ENCODE results near the gene ST3GAL6. TPM values are rescaled to one million over a fixed set of nuclear protein-coding genes. Genes with fewer than 3 reads are reported as not detected.

The ST3GAL6 gene
- total and polyA plus RNA-seq, 8 donors: 10.9 to 30.8 (median 18.8) TPM

DNA sequence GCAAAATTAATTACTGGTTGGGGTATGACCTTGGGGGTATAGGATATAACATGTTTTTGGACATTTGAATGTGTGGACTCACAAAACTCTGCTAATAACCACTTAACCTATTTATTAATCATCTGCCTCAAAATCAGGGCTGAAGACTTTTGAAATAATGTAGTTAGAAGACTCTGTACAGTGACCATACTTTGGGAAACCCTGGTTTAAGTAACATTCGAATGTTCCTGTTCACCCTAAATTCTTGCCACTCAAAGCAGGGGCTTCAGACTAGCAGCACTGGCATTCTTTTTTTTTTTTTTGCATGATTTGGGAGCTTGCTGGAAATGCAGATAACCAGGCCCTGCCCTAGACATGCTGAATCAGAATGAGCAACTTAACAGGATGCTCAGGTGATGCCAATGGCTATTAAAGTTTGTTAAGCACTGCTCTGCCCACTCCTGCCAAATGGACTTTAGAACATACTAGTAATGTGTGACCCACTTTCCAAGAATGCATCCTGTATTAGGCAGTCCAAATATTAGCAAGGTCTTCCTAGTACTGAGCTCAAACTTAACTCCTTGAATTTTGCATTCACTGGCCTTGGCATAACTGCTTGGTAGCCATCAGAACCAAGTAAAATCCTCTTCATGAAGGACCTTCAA is 12.7 kb upstream of the ST3GAL6 start:
- H3K9me3 ChIP-seq: no peaks in the 10 kb centered on the region
- no peak for ATAC-seq
- intact Hi-C loops (cut with DNase I): no loop called here
- H3K4me3 ChIP-seq: no peak overlapping the region
- H3K27me3 ChIP-seq: no peaks in the 10 kb centered on the region
- DNase-seq: no peak
- TF ChIP-seq, protein P1, sequence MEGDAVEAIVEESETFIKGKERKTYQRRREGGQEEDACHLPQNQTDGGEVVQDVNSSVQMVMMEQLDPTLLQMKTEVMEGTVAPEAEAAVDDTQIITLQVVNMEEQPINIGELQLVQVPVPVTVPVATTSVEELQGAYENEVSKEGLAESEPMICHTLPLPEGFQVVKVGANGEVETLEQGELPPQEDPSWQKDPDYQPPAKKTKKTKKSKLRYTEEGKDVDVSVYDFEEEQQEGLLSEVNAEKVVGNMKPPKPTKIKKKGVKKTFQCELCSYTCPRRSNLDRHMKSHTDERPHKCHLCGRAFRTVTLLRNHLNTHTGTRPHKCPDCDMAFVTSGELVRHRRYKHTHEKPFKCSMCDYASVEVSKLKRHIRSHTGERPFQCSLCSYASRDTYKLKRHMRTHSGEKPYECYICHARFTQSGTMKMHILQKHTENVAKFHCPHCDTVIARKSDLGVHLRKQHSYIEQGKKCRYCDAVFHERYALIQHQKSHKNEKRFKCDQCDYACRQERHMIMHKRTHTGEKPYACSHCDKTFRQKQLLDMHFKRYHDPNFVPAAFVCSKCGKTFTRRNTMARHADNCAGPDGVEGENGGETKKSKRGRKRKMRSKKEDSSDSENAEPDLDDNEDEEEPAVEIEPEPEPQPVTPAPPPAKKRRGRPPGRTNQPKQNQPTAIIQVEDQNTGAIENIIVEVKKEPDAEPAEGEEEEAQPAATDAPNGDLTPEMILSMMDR (IDR thresholded peaks at IDR 0.05): no peak
- no peak overlapping the region for H3K27ac ChIP-seq
- H3K4me1 ChIP-seq: no peaks in the 10 kb centered on the region
- no peaks in the 10 kb centered on the region for H3K36me3 ChIP-seq

DNA sequence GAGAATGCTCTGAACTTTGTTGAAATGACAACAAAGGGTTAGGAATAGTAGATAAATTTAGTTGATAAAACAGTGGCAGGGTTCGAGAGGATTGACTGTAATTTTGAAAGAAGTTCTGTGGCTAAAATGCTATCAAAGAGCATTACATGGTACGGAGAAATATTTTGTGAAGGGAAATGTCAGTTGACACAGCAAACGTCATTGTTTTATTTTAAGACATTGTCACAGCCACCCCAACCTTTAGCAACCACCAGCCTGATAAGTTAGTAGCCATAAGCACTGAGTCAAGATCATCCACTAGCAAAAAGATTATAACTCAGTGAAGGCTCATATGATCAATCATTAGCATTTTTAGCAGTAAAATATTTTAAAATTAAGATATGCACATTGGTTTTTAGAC is 8.7 kb upstream of the ST3GAL6 start:
- no peak for DNase-seq
- Histone ChIP-seq H3K36me3 (no peaks in the 10 kb centered on the region), H3K9me3 (no peaks in the 10 kb centered on the region), H3K27me3 (no peaks in the 10 kb centered on the region), H3K4me3 (no peak overlapping the region), H3K27ac (no peak overlapping the region), H3K4me1 (no peaks in the 10 kb centered on the region)
- TF ChIP-seq, protein P1 (IDR thresholded peaks at IDR 0.05): no peak
- intact Hi-C loops (cut with DNase I): no loop called here
- no peak for ATAC-seq

DNA sequence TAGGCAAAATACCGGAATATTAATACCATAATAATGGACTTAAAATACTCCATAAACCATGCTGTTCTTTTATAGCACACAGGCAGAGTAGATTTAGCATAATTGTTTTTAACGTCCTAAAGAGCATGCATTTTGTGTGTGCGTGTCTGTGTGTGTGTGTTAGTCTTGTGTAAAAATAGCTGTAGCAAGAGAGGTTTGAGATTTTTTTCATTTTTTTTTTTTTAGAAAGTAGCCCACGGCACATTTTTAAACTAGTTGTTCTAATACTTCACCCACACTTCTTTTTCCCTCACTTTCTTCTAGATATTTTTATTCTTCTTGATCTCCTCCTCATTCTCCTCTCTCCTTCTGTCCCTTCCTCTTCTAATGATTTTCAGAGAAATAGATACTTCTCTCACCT is 7.5 kb upstream of the ST3GAL6 start:
- TF ChIP-seq, protein P1 (IDR thresholded peaks at IDR 0.05): no peak
- Histone ChIP-seq H3K9me3 (no peaks in the 10 kb centered on the region), H3K27me3 (no peaks in the 10 kb centered on the region), H3K4me1 (peaks cover 0 to 5% of the 10 kb centered on the region in 2 donors), H3K4me3 (no peak overlapping the region), H3K36me3 (no peaks in the 10 kb centered on the region), H3K27ac (no peak overlapping the region)
- DNase-seq (no peak), ATAC-seq (no peak)
- intact Hi-C loops (cut with DNase I): no loop called here

DNA sequence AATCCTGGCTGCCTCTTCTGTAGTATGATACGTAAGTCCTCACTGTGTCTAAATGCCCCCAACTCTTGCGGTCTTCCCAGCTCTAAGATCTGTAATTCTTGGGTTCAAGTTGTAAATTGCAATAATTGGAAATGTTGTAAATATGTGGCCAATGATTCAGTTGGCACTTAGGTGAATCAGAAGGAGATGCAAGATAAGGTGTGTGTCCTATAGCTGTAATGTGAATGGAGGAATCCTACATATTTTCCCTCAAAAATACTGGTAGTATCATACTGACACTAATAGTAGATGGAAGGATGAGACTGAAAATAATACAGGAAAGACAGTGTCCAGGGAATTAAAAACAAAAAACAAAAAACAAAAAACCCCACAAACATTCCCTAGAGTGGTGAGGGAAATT is 3.5 kb upstream of the ST3GAL6 start:
- intact Hi-C loops (cut with DNase I): no loop called here
- Histone ChIP-seq H3K4me1 (peaks cover 7 to 35% of the 10 kb centered on the region in 2 donors), H3K36me3 (no peaks in the 10 kb centered on the region), H3K27me3 (no peaks in the 10 kb centered on the region), H3K9me3 (no peaks in the 10 kb centered on the region), H3K27ac (no peak overlapping the region), H3K4me3 (no peak overlapping the region)
- ATAC-seq (no peak), DNase-seq (no peak)
- TF ChIP-seq, protein P1 (IDR thresholded peaks at IDR 0.05): no peak

DNA sequence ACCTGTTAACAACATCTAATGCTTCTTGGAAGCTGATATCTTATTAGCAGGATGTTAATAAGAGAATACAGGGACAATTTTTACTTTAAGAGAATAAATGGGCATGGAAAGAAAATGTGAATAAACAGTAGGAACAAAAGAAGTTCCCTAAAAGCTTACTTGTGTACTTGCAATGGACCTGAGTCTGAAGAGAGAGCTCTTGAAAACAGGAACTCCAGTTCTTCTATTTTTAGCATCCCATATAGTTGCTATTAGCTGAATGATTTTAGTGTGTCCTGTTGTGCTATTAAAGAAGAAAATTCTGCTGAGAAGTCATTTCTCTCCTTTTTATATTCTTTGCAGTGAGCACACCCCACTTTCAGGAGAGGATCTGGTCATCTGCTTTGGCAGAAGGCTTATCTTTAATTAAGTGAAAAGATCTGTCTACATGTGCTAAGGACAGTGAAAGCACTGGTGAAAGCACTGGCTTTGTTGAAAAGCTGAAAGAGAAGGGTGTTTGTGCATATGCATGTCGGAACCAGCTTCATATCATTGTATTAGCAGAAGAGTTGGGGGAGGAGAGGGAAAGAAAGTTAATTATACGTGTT is 1.4 kb upstream of the ST3GAL6 start:
- Histone ChIP-seq H3K4me1 (peaks cover 7 to 55% of the 10 kb centered on the region in 2 donors), H3K4me3 (no peak overlapping the region), H3K27me3 (no peaks in the 10 kb centered on the region), H3K36me3 (no peaks in the 10 kb centered on the region), H3K27ac (peak overlapping the region; percentile 1 to 88), H3K9me3 (no peaks in the 10 kb centered on the region)
- ATAC-seq: peak; percentile 61
- no peak for DNase-seq
- intact Hi-C loops (cut with DNase I): no loop called here
- TF ChIP-seq, protein P1 (IDR thresholded peaks at IDR 0.05): no peak

Data from left lung (tissue), 10 donors.